GM19351 (cell line): ENCODE results near the gene AJAP1.

Experiments
- ATAC-seq: cut with Tn5 transposase; IDR thresholded peaks from one replicate; pipeline ENCODE4 v1.9.1; 2021; ENCODE audit warnings: mild to moderate bottlenecking, moderate library complexity; ENCODE audit not compliant: unreplicated experiment

Gene AJAP1

GRCh38 chr1:4803335-4803734 is 148.9 kb downstream of the AJAP1 start:
- no peak for ATAC-seq

- ATAC-seq: no peak
These were observed 151.6 kb downstream of the AJAP1 start for GRCh38 chr1:4805987-4806386.

GRCh38 chr1:4820543-4820942 is 166.1 kb downstream of the AJAP1 start:
- ATAC-seq: no peak

GRCh38 chr1:4825800-4826450 is 171.5 kb downstream of the AJAP1 start:
- no peak for ATAC-seq

- ATAC-seq: no peak
These were observed 176.3 kb downstream of the AJAP1 start for GRCh38 chr1:4830707-4831106.

GRCh38 chr1:4836574-4836973 is 182.2 kb downstream of the AJAP1 start:
- no peak for ATAC-seq

GRCh38 chr1:4837031-4837600 is 182.7 kb downstream of the AJAP1 start:
- no peak for ATAC-seq

GRCh38 chr1:4837752-4838151 is 183.3 kb downstream of the AJAP1 start:
- no peak for ATAC-seq

- no peak for ATAC-seq
These were observed 183.8 kb downstream of the AJAP1 start for GRCh38 chr1:4838231-4838630.
